Activated T-cell treated with anti-CD3 and anti-CD28 coated beads, Interleukin-2, amount 50 U/mL, for 24 hours (primary cell): ENCODE measurements around the gene ZFYVE9.
"Not testable (repeated sequence)": the region's sequence is repeated elsewhere in the genome, so short reads cannot be mapped to it uniquely, and the experiment has no call there.

Experiments
- DNase-seq: peaks from one replicate; pipeline ENCODE4 v3.0.0-alpha.2; 2020
- H3K27ac Mint-ChIP-seq: 2 replicates; pipeline ENCODE4 v1.8.0; 2020; ENCODE audit warnings: mild to moderate bottlenecking, mixed read lengths
- H3K27me3 Mint-ChIP-seq: 2 replicates; pipeline ENCODE4 v1.8.0; 2020; ENCODE audit warnings: mixed read lengths
- H3K36me3 Mint-ChIP-seq: 2 replicates; pipeline ENCODE4 v1.8.0; 2020; ENCODE audit warnings: low read depth, mixed read lengths
- H3K4me1 Mint-ChIP-seq: 2 replicates; pipeline ENCODE4 v1.8.0; 2020; ENCODE audit warnings: low read depth, mixed read lengths
- H3K4me3 Mint-ChIP-seq: 2 replicates; pipeline ENCODE4 v1.8.0; 2020; ENCODE audit warnings: mild to moderate bottlenecking, moderate library complexity, mixed read lengths
- H3K9me3 Mint-ChIP-seq: 2 replicates; pipeline ENCODE4 v1.8.0; 2020; ENCODE audit warnings: mixed read lengths

ZFYVE9 gene

GRCh38 chr1:52166996-52167753 is 25.3 kb downstream of the ZFYVE9 start:
- H3K4me1 Mint-ChIP-seq = no peaks in the 10 kb centered on the region
- no peaks in the 10 kb centered on the region for H3K27me3 Mint-ChIP-seq
- H3K36me3 Mint-ChIP-seq = no peaks in the 10 kb centered on the region
- H3K9me3 Mint-ChIP-seq = peaks cover 4% of the 10 kb centered on the region
- no peak for DNase-seq
- H3K4me3 Mint-ChIP-seq = no peak overlapping the region
- no peak overlapping the region for H3K27ac Mint-ChIP-seq

DNA sequence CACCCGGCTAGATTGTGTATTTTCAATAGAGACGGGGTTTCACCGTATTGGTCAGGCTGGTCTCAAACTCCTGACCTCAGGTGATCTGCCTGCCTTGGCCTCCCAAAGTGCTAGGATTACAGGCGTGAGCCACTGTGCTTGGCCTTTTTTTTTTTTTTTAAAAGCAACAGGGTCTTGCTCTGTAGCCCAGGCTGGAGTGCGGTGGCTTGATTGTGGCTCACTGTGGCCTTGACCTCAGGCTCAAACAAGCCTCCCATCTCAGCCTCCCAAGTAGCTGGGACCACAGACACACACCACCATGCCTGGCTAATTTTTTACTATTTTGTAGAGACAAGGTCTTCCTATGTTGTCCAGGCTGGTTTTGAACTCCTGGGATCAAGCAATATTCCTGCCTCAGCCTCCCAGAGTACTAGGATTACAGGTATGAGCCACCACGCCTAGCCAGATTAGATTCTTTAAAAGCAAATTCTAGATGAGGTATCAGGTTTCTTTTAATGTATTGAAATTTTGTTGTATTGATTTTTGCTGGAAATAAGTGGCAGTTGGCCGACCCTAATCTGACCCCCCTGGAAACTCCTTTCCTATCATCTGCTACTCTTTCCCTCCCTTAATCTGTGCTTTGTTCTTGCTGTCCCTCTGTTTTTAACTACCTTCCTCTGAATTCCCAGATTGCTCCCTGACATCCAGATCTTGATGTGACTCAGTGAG is 26.6 kb downstream of the ZFYVE9 start:
- Mint-ChIP-seq H3K4me3 (no peak overlapping the region), H3K27me3 (no peaks in the 10 kb centered on the region)

GRCh38 chr1:52171149-52171548 is 29.3 kb downstream of the ZFYVE9 start:
- not testable (repeated sequence) for H3K4me1 Mint-ChIP-seq, H3K4me3 Mint-ChIP-seq, DNase-seq, H3K27ac Mint-ChIP-seq, H3K27me3 Mint-ChIP-seq, H3K36me3 Mint-ChIP-seq, H3K9me3 Mint-ChIP-seq

More for the DNA sequence above, 26.6 kb downstream of the ZFYVE9 start:
- no peaks in the 10 kb centered on the region for H3K4me1 Mint-ChIP-seq
- no peaks in the 10 kb centered on the region for H3K36me3 Mint-ChIP-seq
- H3K27ac Mint-ChIP-seq = no peak overlapping the region
- peaks cover 4% of the 10 kb centered on the region for H3K9me3 Mint-ChIP-seq
- no peak for DNase-seq

- DNase-seq = no peak
- Mint-ChIP-seq H3K4me1 (no peaks in the 10 kb centered on the region), H3K4me3 (no peak overlapping the region), H3K36me3 (no peaks in the 10 kb centered on the region), H3K27ac (no peak overlapping the region), H3K27me3 (no peaks in the 10 kb centered on the region), H3K9me3 (no peaks in the 10 kb centered on the region)
These were observed 37.2 kb downstream of the ZFYVE9 start for GRCh38 chr1:52179073-52179472.

GRCh38 chr1:52180176-52180575 is 38.3 kb downstream of the ZFYVE9 start:
- Mint-ChIP-seq H3K27me3 (no peaks in the 10 kb centered on the region), H3K4me1 (no peaks in the 10 kb centered on the region), H3K9me3 (no peaks in the 10 kb centered on the region), H3K27ac (no peak overlapping the region), H3K4me3 (no peak overlapping the region), H3K36me3 (no peaks in the 10 kb centered on the region)
- no peak for DNase-seq

GRCh38 chr1:52181759-52182158 is 39.9 kb downstream of the ZFYVE9 start:
- H3K27ac Mint-ChIP-seq, H3K4me1 Mint-ChIP-seq, H3K27me3 Mint-ChIP-seq, H3K4me3 Mint-ChIP-seq, H3K36me3 Mint-ChIP-seq, DNase-seq, H3K9me3 Mint-ChIP-seq: not testable (repeated sequence)

- H3K4me1 Mint-ChIP-seq, DNase-seq, H3K4me3 Mint-ChIP-seq, H3K9me3 Mint-ChIP-seq, H3K27me3 Mint-ChIP-seq, H3K36me3 Mint-ChIP-seq, H3K27ac Mint-ChIP-seq: not testable (repeated sequence)
These were observed 40.4 kb downstream of the ZFYVE9 start for GRCh38 chr1:52182328-52182727.

GRCh38 chr1:52182874-52183400 is 41.0 kb downstream of the ZFYVE9 start:
- no peak overlapping the region for H3K4me3 Mint-ChIP-seq

DNA sequence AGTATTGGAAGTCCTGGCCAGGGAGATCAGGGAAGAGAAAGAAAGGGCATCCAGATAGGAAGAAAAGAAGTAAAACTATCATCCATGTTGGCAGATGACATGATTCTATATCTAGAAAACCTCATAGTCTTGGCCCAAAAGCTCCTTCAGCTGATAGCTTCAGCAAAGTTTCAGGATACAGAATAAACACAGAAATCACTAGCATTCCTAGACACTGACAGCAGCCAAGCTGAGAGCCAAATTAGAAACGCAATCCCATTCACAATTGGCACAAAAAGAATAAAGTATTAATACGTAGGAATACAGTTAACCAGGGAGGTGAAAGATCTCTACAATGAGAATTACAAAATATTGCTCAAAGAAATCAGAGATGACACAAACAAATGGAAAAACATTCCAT is 44.6 kb downstream of the ZFYVE9 start:
- peaks cover 4% of the 10 kb centered on the region for H3K4me1 Mint-ChIP-seq

More at GRCh38 chr1:52182874-52183400, 41.0 kb downstream of the ZFYVE9 start:
- Mint-ChIP-seq H3K27me3 (no peaks in the 10 kb centered on the region), H3K36me3 (no peaks in the 10 kb centered on the region), H3K27ac (no peak overlapping the region), H3K4me1 (no peaks in the 10 kb centered on the region), H3K9me3 (no peaks in the 10 kb centered on the region)
- no peak for DNase-seq

DNA sequence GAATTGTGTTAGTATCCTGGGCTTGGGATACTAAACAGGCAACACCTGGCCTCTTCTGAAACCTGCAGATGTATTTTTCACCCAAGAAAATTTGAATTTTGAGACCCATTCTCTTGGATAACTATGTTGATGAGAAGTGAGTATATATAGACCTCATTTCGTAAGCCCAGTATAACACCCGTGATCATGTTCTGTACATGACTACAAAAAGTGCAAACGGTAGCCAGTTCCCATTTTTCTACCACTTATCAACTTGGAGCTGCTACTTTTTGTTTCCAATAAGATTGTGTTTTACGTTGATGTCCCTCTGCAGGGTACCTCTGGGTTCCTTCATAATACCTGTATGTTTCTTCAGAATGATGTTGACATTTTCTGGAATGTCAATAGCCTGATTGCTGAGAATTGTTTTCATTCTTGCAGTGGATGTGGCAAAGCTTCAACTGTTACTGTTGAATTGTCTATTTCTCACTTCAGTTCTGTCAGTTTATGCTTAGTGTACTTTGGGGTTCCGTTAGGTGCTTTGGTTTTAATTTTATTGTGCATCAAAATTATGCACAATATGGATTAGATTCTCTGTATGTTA is 48.1 kb downstream of the ZFYVE9 start:
- no peak overlapping the region for H3K4me3 Mint-ChIP-seq
- DNase-seq = no peak
- no peaks in the 10 kb centered on the region for H3K9me3 Mint-ChIP-seq
- no peak overlapping the region for H3K27ac Mint-ChIP-seq
- H3K36me3 Mint-ChIP-seq = no peaks in the 10 kb centered on the region
- no peaks in the 10 kb centered on the region for H3K27me3 Mint-ChIP-seq
- H3K4me1 Mint-ChIP-seq = peaks cover 4% of the 10 kb centered on the region

More for the DNA sequence above, 44.6 kb downstream of the ZFYVE9 start:
- DNase-seq = no peak
- Mint-ChIP-seq H3K4me3 (no peak overlapping the region), H3K9me3 (no peaks in the 10 kb centered on the region), H3K27me3 (no peaks in the 10 kb centered on the region), H3K27ac (no peak overlapping the region), H3K36me3 (no peaks in the 10 kb centered on the region)

DNA sequence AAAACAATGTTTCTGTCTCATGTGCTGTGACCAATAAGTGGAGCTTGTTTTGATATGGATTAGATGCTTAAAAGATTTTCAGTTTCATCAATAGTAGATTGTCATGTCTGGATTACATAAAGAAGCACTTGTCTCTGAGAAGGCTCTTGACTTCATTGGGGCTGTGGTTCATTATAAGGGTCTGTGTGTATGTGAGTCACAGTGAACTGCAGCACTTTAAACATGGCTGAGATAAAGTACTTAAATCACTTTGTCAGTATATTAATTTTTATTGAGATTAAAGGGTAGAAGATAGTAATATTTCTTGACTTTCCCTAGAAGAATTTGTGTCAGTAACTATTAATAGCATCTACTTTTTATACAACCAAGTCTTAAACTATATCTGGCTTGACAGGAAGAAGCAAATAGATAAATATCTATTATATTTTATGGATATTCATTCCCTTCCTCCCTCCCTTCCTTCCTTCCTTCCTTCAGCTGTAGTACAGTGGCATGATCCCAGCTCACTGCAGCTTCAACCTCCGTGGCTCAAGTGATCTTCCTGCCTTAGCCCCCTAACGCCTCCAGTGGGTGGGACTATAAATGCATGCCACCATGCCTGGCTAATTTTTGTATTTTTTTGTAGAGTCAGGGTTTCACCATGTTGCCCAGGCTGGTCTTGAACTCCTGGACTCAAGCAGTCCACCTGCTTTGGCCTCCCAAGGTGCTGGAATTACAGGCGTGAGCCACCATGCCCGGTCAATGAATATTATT is 48.8 kb downstream of the ZFYVE9 start:
- H3K36me3 Mint-ChIP-seq = no peaks in the 10 kb centered on the region
- H3K9me3 Mint-ChIP-seq = no peaks in the 10 kb centered on the region
- no peak overlapping the region for H3K27ac Mint-ChIP-seq
- no peaks in the 10 kb centered on the region for H3K27me3 Mint-ChIP-seq
- no peak for DNase-seq
- H3K4me1 Mint-ChIP-seq = peaks cover 4% of the 10 kb centered on the region
- no peak overlapping the region for H3K4me3 Mint-ChIP-seq

GRCh38 chr1:52191395-52191965 is 49.6 kb downstream of the ZFYVE9 start:
- H3K36me3 Mint-ChIP-seq = no peaks in the 10 kb centered on the region

DNA sequence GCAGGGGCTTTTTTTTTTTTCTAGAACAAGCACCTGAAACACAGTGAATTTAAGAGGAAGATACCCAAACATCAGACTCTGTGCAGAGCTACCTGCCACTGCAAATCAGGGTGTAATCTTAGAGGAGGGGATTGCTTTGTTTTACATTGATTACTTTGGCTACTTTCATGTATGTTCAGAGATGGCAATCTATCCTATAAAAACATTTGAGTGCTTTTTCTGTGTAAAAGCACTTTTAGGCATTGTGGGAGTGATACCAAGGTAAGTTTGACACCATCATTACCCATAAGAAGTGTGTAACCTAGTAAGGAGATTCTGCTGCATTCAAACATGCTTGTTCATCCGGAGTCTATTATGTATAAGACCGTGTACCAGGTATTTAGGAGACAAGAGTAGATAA is 50.1 kb downstream of the ZFYVE9 start:
- H3K27me3 Mint-ChIP-seq = no peaks in the 10 kb centered on the region
- H3K27ac Mint-ChIP-seq = no peak overlapping the region
- H3K4me3 Mint-ChIP-seq = no peak overlapping the region
- H3K36me3 Mint-ChIP-seq = no peaks in the 10 kb centered on the region
- peaks cover 4% of the 10 kb centered on the region for H3K4me1 Mint-ChIP-seq
- no peaks in the 10 kb centered on the region for H3K9me3 Mint-ChIP-seq
- DNase-seq = no peak

More at GRCh38 chr1:52191395-52191965, 49.6 kb downstream of the ZFYVE9 start:
- no peaks in the 10 kb centered on the region for H3K9me3 Mint-ChIP-seq
- no peaks in the 10 kb centered on the region for H3K27me3 Mint-ChIP-seq
- no peak overlapping the region for H3K4me3 Mint-ChIP-seq
- no peak for DNase-seq
- peaks cover 4% of the 10 kb centered on the region for H3K4me1 Mint-ChIP-seq
- no peak overlapping the region for H3K27ac Mint-ChIP-seq

DNA sequence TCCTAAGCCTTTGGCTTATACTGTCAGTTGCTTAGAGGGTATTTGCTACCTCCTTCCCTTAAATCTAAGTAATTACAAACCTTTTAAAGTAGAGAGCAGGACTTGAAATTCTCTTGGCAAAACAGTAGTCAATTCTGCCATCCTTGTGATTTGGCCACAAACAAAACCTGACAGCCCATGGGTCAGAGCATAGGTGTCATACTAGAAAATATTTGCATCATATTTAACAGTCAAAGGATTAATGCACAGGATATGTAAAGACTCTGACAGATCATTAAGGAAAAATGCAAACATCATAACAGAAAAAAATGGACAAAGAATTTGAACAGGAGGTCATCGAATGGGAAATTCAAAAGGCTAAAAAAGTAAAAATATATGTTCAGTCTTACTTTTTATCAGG is 50.5 kb downstream of the ZFYVE9 start:
- H3K4me3 Mint-ChIP-seq = no peak overlapping the region
- no peaks in the 10 kb centered on the region for H3K9me3 Mint-ChIP-seq
- no peaks in the 10 kb centered on the region for H3K27me3 Mint-ChIP-seq
- no peak overlapping the region for H3K27ac Mint-ChIP-seq
- peaks cover 4% of the 10 kb centered on the region for H3K4me1 Mint-ChIP-seq
- H3K36me3 Mint-ChIP-seq = no peaks in the 10 kb centered on the region
- DNase-seq = no peak
